Measurements from ENCODE around the gene CASQ1. TPM values are rescaled to one million over a fixed set of nuclear protein-coding genes. Genes with fewer than 3 reads are reported as not detected.

CASQ1 gene
- total RNA-seq, 4 donors from 2014 or later = 0.95 TPM; not detected in 3

- 73 to 85% methylated on average over 5 of the region's 5 CpGs for WGBS, 2 donors
- peaks cover 20 to 97% (median 30%) of the 10 kb centered on the region in 3 donors for H3K36me3 ChIP-seq
Observed at GRCh38 chr1:160236806-160237205, 46.4 kb downstream of the CASQ1 start.

GRCh38 chr1:160237558-160237957 lies 47.2 kb downstream of the CASQ1 start:
- Histone ChIP-seq H3K4me1 (no peaks in the 10 kb centered on the region), H3K9me3 (no peaks in the 10 kb centered on the region), H3K27ac (no peak overlapping the region), H3K27me3 (no peaks in the 10 kb centered on the region), H3K36me3 (peaks cover 20 to 97% (median 30%) of the 10 kb centered on the region in 3 donors), H3K4me3 (no peak overlapping the region)
- DNase-seq = no peak
- TF ChIP-seq POLR2A (IDR thresholded peaks at IDR 0.05) = no peak
- no peak for TF ChIP-seq CTCF (IDR thresholded peaks at IDR 0.05)
- WGBS, 2 donors = 97 to 100% methylated on average over 2 of the region's 2 CpGs
- intact Hi-C loops (cut with DNase I) = no loop called here

More at GRCh38 chr1:160236806-160237205, 46.4 kb downstream of the CASQ1 start:
- H3K4me1 ChIP-seq = no peaks in the 10 kb centered on the region
- intact Hi-C loops (cut with DNase I) = no loop called here
- no peaks in the 10 kb centered on the region for H3K9me3 ChIP-seq
- H3K4me3 ChIP-seq = no peak overlapping the region
- no peaks in the 10 kb centered on the region for H3K27me3 ChIP-seq
- no peak overlapping the region for H3K27ac ChIP-seq
- TF ChIP-seq POLR2A (IDR thresholded peaks at IDR 0.05) (no peak), CTCF (IDR thresholded peaks at IDR 0.05) (no peak)
- DNase-seq = no peak

- no peak for DNase-seq
- WGBS, 2 donors = 73 to 100% methylated on average over 5 of the region's 5 CpGs
- intact Hi-C loops (cut with DNase I) = no loop called here
- Histone ChIP-seq H3K27me3 (no peaks in the 10 kb centered on the region), H3K36me3 (peaks cover 20 to 97% (median 30%) of the 10 kb centered on the region in 3 donors), H3K4me1 (no peaks in the 10 kb centered on the region), H3K9me3 (no peaks in the 10 kb centered on the region), H3K4me3 (no peak overlapping the region), H3K27ac (no peak overlapping the region)
- TF ChIP-seq POLR2A (IDR thresholded peaks at IDR 0.05) (no peak), CTCF (IDR thresholded peaks at IDR 0.05) (no peak)
Observed at GRCh38 chr1:160238408-160238807, 48.0 kb downstream of the CASQ1 start.

- intact Hi-C loops (cut with DNase I) = no loop called here
- DNase-seq = no peak
- Histone ChIP-seq H3K27me3 (no peaks in the 10 kb centered on the region), H3K9me3 (no peaks in the 10 kb centered on the region), H3K27ac (no peak overlapping the region), H3K36me3 (peaks cover 20 to 93% (median 30%) of the 10 kb centered on the region in 3 donors), H3K4me1 (no peaks in the 10 kb centered on the region), H3K4me3 (no peak overlapping the region)
- TF ChIP-seq CTCF (IDR thresholded peaks at IDR 0.05) (no peak), POLR2A (IDR thresholded peaks at IDR 0.05) (no peak)
- WGBS, 2 donors = 93% methylated on average over 20 of the region's 24 CpGs
Observed at GRCh38 chr1:160239582-160240299, 49.4 kb downstream of the CASQ1 start.

- H3K4me1 ChIP-seq = no peaks in the 10 kb centered on the region
- intact Hi-C loops (cut with DNase I) = no loop called here
- H3K27ac ChIP-seq = no peak overlapping the region
Observed at GRCh38 chr1:160243767-160244166, 53.4 kb downstream of the CASQ1 start.

More at GRCh38 chr1:160243767-160244166, 53.4 kb downstream of the CASQ1 start:
- no peaks in the 10 kb centered on the region for H3K27me3 ChIP-seq
- no peak overlapping the region for H3K4me3 ChIP-seq
- H3K9me3 ChIP-seq = no peaks in the 10 kb centered on the region
- no peak for DNase-seq
- no peak for TF ChIP-seq CTCF (IDR thresholded peaks at IDR 0.05)
- TF ChIP-seq POLR2A (IDR thresholded peaks at IDR 0.05) = no peak
- peaks cover 9 to 52% (median 12%) of the 10 kb centered on the region in 3 donors for H3K36me3 ChIP-seq
